WTC11 (cell line): ENCODE results near the gene LAPTM4A.

ENCODE experiments used
- CBFB ChIP-seq: sonication (generic); formaldehyde crosslinking; IDR thresholded peaks from 2 replicates; pipeline ENCODE4 v1.8.1; 2022; ENCODE audit warnings: mild to moderate bottlenecking, low read depth, missing genetic modification reagents
- CREB1 ChIP-seq: sonication (generic); formaldehyde crosslinking; IDR thresholded peaks from 2 replicates; pipeline ENCODE4 v1.8.0; 2023; ENCODE audit warnings: mild to moderate bottlenecking, missing genetic modification reagents
- CTCF ChIP-seq: fragments of 200-600 bp; IDR thresholded peaks from 2 replicates; pipeline ENCODE4 v1.8.0; 2022; ENCODE audit warnings: antibody characterized with exemption
- FOXJ3 ChIP-seq: sonication (generic); formaldehyde crosslinking; IDR thresholded peaks from 2 replicates; pipeline ENCODE4 v1.9.0; 2021; ENCODE audit warnings: missing genetic modification reagents, mild to moderate bottlenecking, borderline replicate concordance
- PRDM15 ChIP-seq: sonication (generic); formaldehyde crosslinking; IDR thresholded peaks from 2 replicates; pipeline ENCODE4 v1.8.0; 2022; ENCODE audit warnings: missing genetic modification reagents
- TCF7 ChIP-seq: sonication (generic); formaldehyde crosslinking; IDR thresholded peaks from 2 replicates; pipeline ENCODE4 v1.8.0; 2022; ENCODE audit warnings: mild to moderate bottlenecking, low read depth, missing genetic modification reagents, moderate library complexity
- USF1 ChIP-seq: sonication (generic); formaldehyde crosslinking; IDR thresholded peaks from 2 replicates; pipeline ENCODE4 v1.8.0; 2022; ENCODE audit warnings: mild to moderate bottlenecking, missing genetic modification reagents
- USF2 ChIP-seq: sonication (generic); formaldehyde crosslinking; IDR thresholded peaks from 2 replicates; pipeline ENCODE4 v1.8.1; 2023; ENCODE audit warnings: mild to moderate bottlenecking, missing genetic modification reagents, moderate library complexity
- ZNF138 ChIP-seq: sonication (generic); formaldehyde crosslinking; conservative IDR thresholded peaks from 2 replicates; pipeline ENCODE4 v1.8.1; 2022; ENCODE audit warnings: mild to moderate bottlenecking, moderate library complexity, missing genetic modification reagents
- ZNF416 ChIP-seq: fragments of 250-450 bp; sonication (Bioruptor Pico); IDR thresholded peaks from 2 replicates; pipeline ENCODE4 v1.9.0; 2021; ENCODE audit warnings: mild to moderate bottlenecking, inconsistent platforms
- TF ChIP-seq, protein P1 (sequence below): sonication (generic); formaldehyde crosslinking; IDR thresholded peaks from 2 replicates; pipeline ENCODE4 v1.8.1; 2023; ENCODE audit warnings: mild to moderate bottlenecking, moderate library complexity, missing genetic modification reagents

- no peak for TF ChIP-seq CTCF
- TF ChIP-seq, protein P1, sequence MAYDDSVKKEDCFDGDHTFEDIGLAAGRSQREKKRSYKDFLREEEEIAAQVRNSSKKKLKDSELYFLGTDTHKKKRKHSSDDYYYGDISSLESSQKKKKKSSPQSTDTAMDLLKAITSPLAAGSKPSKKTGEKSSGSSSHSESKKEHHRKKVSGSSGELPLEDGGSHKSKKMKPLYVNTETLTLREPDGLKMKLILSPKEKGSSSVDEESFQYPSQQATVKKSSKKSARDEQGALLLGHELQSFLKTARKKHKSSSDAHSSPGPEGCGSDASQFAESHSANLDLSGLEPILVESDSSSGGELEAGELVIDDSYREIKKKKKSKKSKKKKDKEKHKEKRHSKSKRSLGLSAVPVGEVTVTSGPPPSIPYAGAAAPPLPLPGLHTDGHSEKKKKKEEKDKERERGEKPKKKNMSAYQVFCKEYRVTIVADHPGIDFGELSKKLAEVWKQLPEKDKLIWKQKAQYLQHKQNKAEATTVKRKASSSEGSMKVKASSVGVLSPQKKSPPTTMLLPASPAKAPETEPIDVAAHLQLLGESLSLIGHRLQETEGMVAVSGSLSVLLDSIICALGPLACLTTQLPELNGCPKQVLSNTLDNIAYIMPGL: no peak
- no peak for TF ChIP-seq CREB1 (CRISPR knock-in tag)
- no peak for TF ChIP-seq TCF7 (CRISPR knock-in tag)
- no peak for TF ChIP-seq CBFB (CRISPR knock-in tag)
- TF ChIP-seq ZNF138: no peak
- TF ChIP-seq ZNF416 (CRISPR knock-in tag): no peak
- TF ChIP-seq FOXJ3 (CRISPR knock-in tag): no peak
- TF ChIP-seq PRDM15 (CRISPR knock-in tag): no peak
- no peak for TF ChIP-seq USF1
- no peak for TF ChIP-seq USF2
These were observed 40.0 kb downstream of the LAPTM4A start for GRCh38 chr2:20011276-20012031.
